PC-9 (cell line): ENCODE results near the gene CAMKMT. TPM values are rescaled to one million over a fixed set of nuclear protein-coding genes. Genes with fewer than 3 reads are reported as not detected.
A peak's percentile ranks its signal among the peaks of the same experiment; 100 is the strongest.

Experiments
- BruUV-seq: library from RNA; stranded (reverse); fragments of 400-500 nt; replicated peaks from 2 replicates; lab custom pipeline; 2021; lab: Mats Ljungman, UMichigan
- CTCF ChIA-PET: fragments of 300-600 bp; sonication (Branson Sonifier 250); formaldehyde crosslinking; loops from one replicate; lab custom pipeline; 2022; ENCODE audit warnings: antibody characterized with exemption; lab: Charles Lee
- POLR2A ChIA-PET: fragments of 300-600 bp; sonication (Branson Sonifier 250); formaldehyde crosslinking; loops from one replicate; lab custom pipeline; 2022; ENCODE audit warnings: antibody characterized with exemption; ENCODE audit not compliant: unreplicated experiment; lab: Charles Lee
- DNase-seq, 2 experiments: peaks; one replicate each; pipeline versions ENCODE4 v3.0.0 to v3.0.0-alpha.2; 2015 to 2022; ENCODE audit warnings: mixed read lengths in 1 of 2
- H2AFZ ChIP-seq: fragments of 200-600 bp; sonication (generic); 2 replicates; pipeline ENCODE4 v1.8.1; 2017; ENCODE audit warnings: antibody characterized with exemption
- H3F3A ChIP-seq: fragments of 200-600 bp; sonication (generic); 2 replicates; pipeline ENCODE4 v1.8.1; 2017; ENCODE audit warnings: antibody characterized with exemption, mild to moderate bottlenecking, low read depth; ENCODE audit not compliant: insufficient read depth
- H3K27ac ChIP-seq: fragments of 200-600 bp; sonication (generic); 2 replicates; pipeline ENCODE4 v1.6.1; 2016; ENCODE audit warnings: mixed run types
- H3K27me3 ChIP-seq: fragments of 200-600 bp; sonication (generic); 2 replicates; pipeline ENCODE4 v1.6.1; 2016; ENCODE audit warnings: low read depth, mixed run types; ENCODE audit not compliant: insufficient read depth
- H3K36me3 ChIP-seq: fragments of 200-600 bp; sonication (generic); 2 replicates; pipeline ENCODE4 v1.6.1; 2016; ENCODE audit warnings: low read depth, mixed run types
- H3K4me1 ChIP-seq: fragments of 200-600 bp; sonication (generic); replicated peaks from 2 replicates; pipeline ENCODE4 v1.6.1; 2016; ENCODE audit warnings: mixed run types; ENCODE audit not compliant: insufficient read depth
- H3K4me2 ChIP-seq: fragments of 200-600 bp; sonication (generic); 2 replicates; pipeline ENCODE4 v1.6.1; 2017; ENCODE audit warnings: mixed run types
- H3K4me3 ChIP-seq: fragments of 200-600 bp; sonication (generic); 2 replicates; pipeline ENCODE4 v1.6.1; 2016; ENCODE audit warnings: mixed run types
- H3K79me2 ChIP-seq: fragments of 200-600 bp; sonication (generic); 2 replicates; pipeline ENCODE4 v1.6.1; 2017; ENCODE audit warnings: low read depth, mixed run types
- H3K9me2 ChIP-seq: fragments of 200-600 bp; sonication (generic); 2 replicates; pipeline ENCODE4 v1.8.1; 2017; ENCODE audit warnings: mild to moderate bottlenecking; ENCODE audit not compliant: insufficient read depth
- H3K9me3 ChIP-seq: fragments of 200-600 bp; sonication (generic); 2 replicates; pipeline ENCODE4 v1.8.1; 2016; ENCODE audit warnings: low read depth; ENCODE audit not compliant: insufficient read depth
- H4K20me1 ChIP-seq: fragments of 200-600 bp; sonication (generic); 2 replicates; pipeline ENCODE4 v1.8.1; 2017; ENCODE audit not compliant: insufficient read depth
- CTCF ChIP-seq: fragments of 200-600 bp; sonication (generic); conservative IDR thresholded peaks from 2 replicates; pipeline ENCODE4 v1.6.1; 2017; ENCODE audit warnings: mixed run types, antibody characterized with exemption, mild to moderate bottlenecking, moderate library complexity
- EZH2 ChIP-seq: fragments of 200-600 bp; sonication (generic); IDR thresholded peaks from 2 replicates; pipeline ENCODE4 v1.8.0; 2017; ENCODE audit warnings: antibody characterized with exemption, low read depth
- intact Hi-C: fragments of 100-400 bp; cut with micrococcal nuclease; formaldehyde crosslinking; loops from one replicate; pipeline ENCODE4 v1.10.0; 2022; ENCODE audit not compliant: unreplicated experiment
- total RNA-seq: library from RNA; stranded (reverse); gene quantifications from 2 replicates; pipeline ENCODE4 v1.2.3, GENCODE V29; 2021

The CAMKMT gene
- total RNA-seq, 1 experiment from 2014 or later: 17.9 TPM

DNA sequence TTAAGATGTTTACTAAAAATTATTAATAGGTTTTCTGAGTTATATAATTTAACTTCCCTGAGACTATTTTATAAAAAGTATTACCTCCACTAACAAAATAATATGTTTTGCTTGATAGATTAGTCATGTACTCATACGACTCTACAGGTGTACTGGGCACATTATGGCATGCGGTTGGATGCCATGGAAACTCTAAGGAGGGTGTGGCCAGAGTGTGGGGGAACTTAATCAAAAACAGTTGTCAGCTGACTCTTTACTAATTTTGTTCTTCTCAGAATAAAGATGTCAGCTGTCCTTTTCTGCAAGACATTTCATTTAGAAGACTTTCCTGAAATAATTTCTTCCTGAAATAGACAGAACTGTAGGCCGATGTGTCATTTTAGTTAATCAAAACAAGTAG, 351.4 kb downstream of the CAMKMT start:
- intact Hi-C loops: loop anchor here (10.0 kb wide), 2 partner anchors 318 to 668 kb away; no protein-coding TSS in a partner anchor
- peaks cover 10% of the 10 kb centered on the region for H3K4me1 ChIP-seq
- H3K27me3 ChIP-seq: no peaks in the 10 kb centered on the region
- no peaks in the 10 kb centered on the region for H3K36me3 ChIP-seq
- no peak overlapping the region for H2AFZ ChIP-seq
- BruUV-seq: no TSS peak
- POLR2A ChIA-PET: interaction anchor here (0.6 kb wide), 1 partner anchor 545 kb away, joined by 3 read pairs; the partner anchor contains the start of gene PPM1B
- H3K4me3 ChIP-seq: no peak overlapping the region
- no peaks in the 10 kb centered on the region for H4K20me1 ChIP-seq
- H3K79me2 ChIP-seq: no peaks in the 10 kb centered on the region
- no peaks in the 10 kb centered on the region for H3K9me3 ChIP-seq
- TF ChIP-seq CTCF (no peak), EZH2 (no peak)
- H3K27ac ChIP-seq: no peak overlapping the region
- no peak overlapping the region for H3K4me2 ChIP-seq
- H3K9me2 ChIP-seq: no peaks in the 10 kb centered on the region
- CTCF ChIA-PET: no interaction called here
- peaks cover 7% of the 10 kb centered on the region; the same call in 1 of the 2 replicates for H3F3A ChIP-seq
- DNase-seq: no peak

DNA sequence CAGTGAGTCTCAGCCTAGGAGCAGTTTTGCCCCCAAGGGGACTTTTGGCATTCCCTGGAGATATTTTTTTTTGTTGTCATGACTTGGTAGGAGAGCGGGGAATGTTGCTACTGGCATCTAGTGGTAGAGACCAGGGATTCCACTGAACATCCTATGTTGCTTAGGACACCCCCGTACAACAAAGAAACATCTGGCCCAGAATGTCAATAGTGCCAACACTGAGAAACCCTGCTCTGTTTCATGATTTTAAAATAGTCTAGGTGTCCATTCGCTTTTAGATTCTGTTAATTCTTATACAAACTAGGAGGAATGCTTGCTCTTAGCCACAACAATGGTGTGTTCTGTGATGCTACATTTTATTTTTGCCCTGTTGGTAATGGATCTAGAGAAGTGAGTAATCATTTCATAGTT, 353.9 kb downstream of the CAMKMT start:
- no TSS peak for BruUV-seq
- Histone ChIP-seq H2AFZ (no peak overlapping the region), H3K9me3 (no peaks in the 10 kb centered on the region), H3K27me3 (no peaks in the 10 kb centered on the region), H3K9me2 (no peaks in the 10 kb centered on the region), H3K36me3 (no peaks in the 10 kb centered on the region), H3K4me3 (no peak overlapping the region), H3K79me2 (no peaks in the 10 kb centered on the region), H4K20me1 (no peaks in the 10 kb centered on the region), H3F3A (no peaks in the 10 kb centered on the region), H3K27ac (no peak overlapping the region), H3K4me1 (no peaks in the 10 kb centered on the region), H3K4me2 (no peak overlapping the region)
- ChIA-PET CTCF (interaction anchor here (0.7 to 2.0 kb wide), 5 partner anchors 234 to 364 kb away, joined by 3 to 17 read pairs (median 7); no protein-coding TSS in a partner anchor), POLR2A (no interaction called here)
- TF ChIP-seq EZH2: no peak
- peak; percentile 73 for TF ChIP-seq CTCF
- intact Hi-C loops: loop anchor here (1.0 to 10.0 kb wide), 3 partner anchors 236 to 671 kb away; no protein-coding TSS in a partner anchor
- peak; percentile 29 to 68 for DNase-seq

- Histone ChIP-seq H3K36me3 (no peaks in the 10 kb centered on the region), H3K4me2 (no peak overlapping the region), H3K4me3 (no peak overlapping the region), H3K9me2 (no peaks in the 10 kb centered on the region), H3K4me1 (no peaks in the 10 kb centered on the region), H3K27ac (no peak overlapping the region), H4K20me1 (no peaks in the 10 kb centered on the region), H3K9me3 (no peaks in the 10 kb centered on the region), H3F3A (no peaks in the 10 kb centered on the region), H3K27me3 (no peaks in the 10 kb centered on the region), H2AFZ (no peak overlapping the region), H3K79me2 (no peaks in the 10 kb centered on the region)
- POLR2A ChIA-PET: no interaction called here
- TF ChIP-seq CTCF (no peak), EZH2 (no peak)
- DNase-seq: no peak
- intact Hi-C loops: loop anchor here (10.0 kb wide), 2 partner anchors 321 to 671 kb away; no protein-coding TSS in a partner anchor
- BruUV-seq: no TSS peak
- CTCF ChIA-PET: interaction anchor here (1.9 to 2.0 kb wide), 2 partner anchors 234 to 237 kb away, joined by 7 to 17 read pairs; no protein-coding TSS in a partner anchor
Measured at GRCh38 chr2:44716131-44716530, 354.4 kb downstream of the CAMKMT start.
